ENCODE results near the gene ANKLE1.

Gene ANKLE1

GRCh38 chr19:17305216-17305516, 23.5 kb downstream of the ANKLE1 start (continued):
- TF ChIP-seq ZSCAN16 (tag by site-specific recombination; IDR thresholded peaks at IDR 0.05) (no peak), ZNF529 (tag by site-specific recombination; IDR thresholded peaks at IDR 0.05; ENCODE audit: insufficient replicate concordance) (no peak), ZNF626 (tag by site-specific recombination; IDR thresholded peaks at IDR 0.05) (no peak), ZNF664 (tag by site-specific recombination; IDR thresholded peaks at IDR 0.05) (no peak), ZNF48 (tag by site-specific recombination; IDR thresholded peaks at IDR 0.05) (no peak), ZNF747 (tag by site-specific recombination; IDR thresholded peaks at IDR 0.05) (no peak), RBAK (tag by site-specific recombination; IDR thresholded peaks at IDR 0.05) (no peak), ZNF366 (tag by site-specific recombination; conservative IDR thresholded peaks at IDR 0.05) (no peak), CTCF (tag by site-specific recombination; IDR thresholded peaks at IDR 0.05) (no peak), ZBTB6 (tag by site-specific recombination; IDR thresholded peaks at IDR 0.05) (no peak), ZNF530 (tag by site-specific recombination; IDR thresholded peaks at IDR 0.05; ENCODE audit: low read depth) (no peak), MYNN (tag by site-specific recombination; IDR thresholded peaks at IDR 0.05; ENCODE audit: borderline replicate concordance) (no peak), SALL2 (tag by site-specific recombination; IDR thresholded peaks at IDR 0.05; ENCODE audit: borderline replicate concordance) (no peak), PRDM10 (tag by site-specific recombination; IDR thresholded peaks at IDR 0.05) (no peak), ZNF555 (tag by site-specific recombination; conservative IDR thresholded peaks at IDR 0.05) (no peak), ZBTB11 (tag by site-specific recombination; conservative IDR thresholded peaks at IDR 0.05; ENCODE audit: low read depth) (no peak), ZNF677 (tag by site-specific recombination; IDR thresholded peaks at IDR 0.05) (no peak), ZNF76 (tag by site-specific recombination; IDR thresholded peaks at IDR 0.05; ENCODE audit: borderline replicate concordance, low read depth) (no peak), ZNF610 (tag by site-specific recombination; IDR thresholded peaks at IDR 0.05; ENCODE audit: borderline replicate concordance) (no peak; the same call in 1 of the 2 replicates), ZNF433 (tag by site-specific recombination; IDR thresholded peaks at IDR 0.05; ENCODE audit: low read depth) (no peak), SCRT2 (tag by site-specific recombination; IDR thresholded peaks at IDR 0.05) (no peak), ZNF558 (tag by site-specific recombination; IDR thresholded peaks at IDR 0.05) (peak; percentile 54; the same call in 1 of the 2 replicates), ZNF560 (tag by site-specific recombination; IDR thresholded peaks at IDR 0.05; ENCODE audit: borderline replicate concordance) (no peak), ZNF26 (tag by site-specific recombination; IDR thresholded peaks at IDR 0.05) (no peak), ZNF354C (tag by site-specific recombination; IDR thresholded peaks at IDR 0.05; ENCODE audit: borderline replicate concordance, low read depth) (no peak), ZNF114 (tag by site-specific recombination; IDR thresholded peaks at IDR 0.05) (no peak), ZNF521 (tag by site-specific recombination; IDR thresholded peaks at IDR 0.05) (no peak), ZNF621 (tag by site-specific recombination; IDR thresholded peaks at IDR 0.05) (no peak), PRDM1 (tag by site-specific recombination; IDR thresholded peaks at IDR 0.05) (no peak), ZFHX2 (tag by site-specific recombination; conservative IDR thresholded peaks at IDR 0.05) (no peak), ZNF623 (tag by site-specific recombination; IDR thresholded peaks at IDR 0.05) (no peak)

Data from HEK293 (cell line).